Measurements from ENCODE around the gene GFOD2. TPM values are rescaled to one million over a fixed set of nuclear protein-coding genes. Genes with fewer than 3 reads are reported as not detected.

Gene GFOD2
- total and polyA plus RNA-seq, 2 of the 13 experiments (the other 11 are each of a cell fraction or from before 2014, with no cell fraction given): 11.1 to 17.2 TPM

DNA sequence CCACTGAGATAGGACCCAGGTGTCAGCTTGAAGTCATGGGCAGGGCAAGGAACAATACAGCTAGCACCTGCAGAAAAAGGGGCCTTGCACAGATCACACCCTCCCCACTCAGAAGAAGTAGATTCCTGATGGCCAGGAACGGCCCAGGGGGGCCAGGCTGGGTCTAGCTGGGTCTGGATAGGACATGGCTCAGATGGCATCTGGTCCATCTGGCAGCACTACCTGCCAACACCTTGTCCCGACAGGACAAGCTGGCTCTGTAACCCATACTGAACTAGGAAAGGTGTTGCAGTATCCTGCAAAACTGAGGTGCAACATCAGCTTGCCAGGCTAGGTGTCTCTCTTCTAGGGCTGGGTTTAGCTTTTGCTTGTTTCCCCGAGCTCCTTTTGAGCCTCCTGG lies 38.9 kb upstream of the GFOD2 start:
- FAIRE-seq (no peak), ATAC-seq (no peak), DNase-seq (ENCODE audit: low spot score) (no peak)
- H3K9me3 ChIP-seq (ENCODE audit: low read length): no peaks in the 10 kb centered on the region
- no peak overlapping the region for H3K4me3 ChIP-seq (replicated peaks in 1 of 3; ENCODE audit: insufficient read depth in 1 of 3, low read depth in 2 of 3, low read length in 3 of 3)
- ChIA-PET POLR2A (no interaction called here), CTCF (ENCODE audit: low intra/inter-chr PET ratio, low total read pairs) (no interaction called here)
- no peaks in the 10 kb centered on the region for H3K27me3 ChIP-seq (ENCODE audit: control insufficient read depth in 1 of 2, insufficient read depth in 2 of 2, low read length in 2 of 2)
- no peaks in the 10 kb centered on the region for H3K79me2 ChIP-seq (ENCODE audit: insufficient read depth, low read length)
- no peak overlapping the region for H2AFZ ChIP-seq (ENCODE audit: low read length)
- no peak overlapping the region for H3K4me2 ChIP-seq (ENCODE audit: low read depth, low read length)
- TF ChIP-seq AHR (CRISPR knock-in tag; IDR thresholded peaks at IDR 0.05) (no peak), ZNF780A (CRISPR knock-in tag; IDR thresholded peaks at IDR 0.05) (no peak), SPEN (CRISPR knock-in tag; IDR thresholded peaks at IDR 0.05; ENCODE audit: low read depth) (no peak), BRCA1 (CRISPR knock-in tag; IDR thresholded peaks at IDR 0.05) (no peak), ZNF431 (CRISPR knock-in tag; IDR thresholded peaks at IDR 0.05; ENCODE audit: borderline replicate concordance, low read depth) (no peak), ZSCAN29 (CRISPR knock-in tag; conservative IDR thresholded peaks at IDR 0.05) (no peak), FOXA3 (CRISPR knock-in tag; IDR thresholded peaks at IDR 0.05) (no peak), ZNF761 (CRISPR knock-in tag; conservative IDR thresholded peaks at IDR 0.05) (no peak), ZNF788 (CRISPR knock-in tag; IDR thresholded peaks at IDR 0.05; ENCODE audit: borderline replicate concordance) (no peak), DNMT3B (CRISPR knock-in tag; conservative IDR thresholded peaks at IDR 0.05) (no peak), DMAP1 (CRISPR knock-in tag; IDR thresholded peaks at IDR 0.05) (no peak), RFXANK (CRISPR knock-in tag; IDR thresholded peaks at IDR 0.05) (no peak)
- TF ChIP-seq, protein P1, sequence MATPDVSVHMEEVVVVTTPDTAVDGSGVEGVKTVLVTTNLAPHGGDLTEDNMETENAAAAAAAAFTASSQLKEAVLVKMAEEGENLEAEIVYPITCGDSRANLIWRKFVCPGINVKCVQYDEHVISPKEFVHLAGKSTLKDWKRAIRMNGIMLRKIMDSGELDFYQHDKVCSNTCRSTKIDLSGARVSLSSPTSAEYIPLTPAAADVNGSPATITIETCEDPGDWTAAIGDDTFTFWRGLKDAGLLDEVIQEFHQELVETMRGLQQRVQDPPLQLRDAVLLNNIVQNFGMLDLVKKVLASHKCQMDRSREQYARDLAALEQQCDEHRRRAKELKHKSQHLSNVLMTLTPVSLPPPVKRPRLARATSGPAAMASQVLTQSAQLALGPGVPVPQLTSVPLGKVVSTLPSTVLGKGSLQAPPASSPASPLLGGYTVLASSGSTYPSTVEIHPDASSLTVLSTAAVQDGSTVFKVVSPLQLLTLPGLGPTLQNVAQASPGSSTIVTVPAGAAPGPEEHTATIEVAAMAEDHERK (CRISPR knock-in tag; IDR thresholded peaks at IDR 0.05; ENCODE audit: low read depth): no peak
- TF ChIP-seq, protein P2, sequence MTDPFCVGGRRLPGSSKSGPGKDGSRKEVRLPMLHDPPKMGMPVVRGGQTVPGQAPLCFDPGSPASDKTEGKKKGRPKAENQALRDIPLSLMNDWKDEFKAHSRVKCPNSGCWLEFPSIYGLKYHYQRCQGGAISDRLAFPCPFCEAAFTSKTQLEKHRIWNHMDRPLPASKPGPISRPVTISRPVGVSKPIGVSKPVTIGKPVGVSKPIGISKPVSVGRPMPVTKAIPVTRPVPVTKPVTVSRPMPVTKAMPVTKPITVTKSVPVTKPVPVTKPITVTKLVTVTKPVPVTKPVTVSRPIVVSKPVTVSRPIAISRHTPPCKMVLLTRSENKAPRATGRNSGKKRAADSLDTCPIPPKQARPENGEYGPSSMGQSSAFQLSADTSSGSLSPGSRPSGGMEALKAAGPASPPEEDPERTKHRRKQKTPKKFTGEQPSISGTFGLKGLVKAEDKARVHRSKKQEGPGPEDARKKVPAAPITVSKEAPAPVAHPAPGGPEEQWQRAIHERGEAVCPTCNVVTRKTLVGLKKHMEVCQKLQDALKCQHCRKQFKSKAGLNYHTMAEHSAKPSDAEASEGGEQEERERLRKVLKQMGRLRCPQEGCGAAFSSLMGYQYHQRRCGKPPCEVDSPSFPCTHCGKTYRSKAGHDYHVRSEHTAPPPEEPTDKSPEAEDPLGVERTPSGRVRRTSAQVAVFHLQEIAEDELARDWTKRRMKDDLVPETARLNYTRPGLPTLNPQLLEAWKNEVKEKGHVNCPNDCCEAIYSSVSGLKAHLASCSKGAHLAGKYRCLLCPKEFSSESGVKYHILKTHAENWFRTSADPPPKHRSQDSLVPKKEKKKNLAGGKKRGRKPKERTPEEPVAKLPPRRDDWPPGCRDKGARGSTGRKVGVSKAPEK (CRISPR knock-in tag; IDR thresholded peaks at IDR 0.05; ENCODE audit: borderline replicate concordance): no peak
- TF ChIP-seq, protein P3, sequence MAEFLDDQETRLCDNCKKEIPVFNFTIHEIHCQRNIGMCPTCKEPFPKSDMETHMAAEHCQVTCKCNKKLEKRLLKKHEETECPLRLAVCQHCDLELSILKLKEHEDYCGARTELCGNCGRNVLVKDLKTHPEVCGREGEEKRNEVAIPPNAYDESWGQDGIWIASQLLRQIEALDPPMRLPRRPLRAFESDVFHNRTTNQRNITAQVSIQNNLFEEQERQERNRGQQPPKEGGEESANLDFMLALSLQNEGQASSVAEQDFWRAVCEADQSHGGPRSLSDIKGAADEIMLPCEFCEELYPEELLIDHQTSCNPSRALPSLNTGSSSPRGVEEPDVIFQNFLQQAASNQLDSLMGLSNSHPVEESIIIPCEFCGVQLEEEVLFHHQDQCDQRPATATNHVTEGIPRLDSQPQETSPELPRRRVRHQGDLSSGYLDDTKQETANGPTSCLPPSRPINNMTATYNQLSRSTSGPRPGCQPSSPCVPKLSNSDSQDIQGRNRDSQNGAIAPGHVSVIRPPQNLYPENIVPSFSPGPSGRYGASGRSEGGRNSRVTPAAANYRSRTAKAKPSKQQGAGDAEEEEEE (CRISPR knock-in tag; IDR thresholded peaks at IDR 0.05; ENCODE audit: borderline replicate concordance): no peak
- TF ChIP-seq, protein P4, sequence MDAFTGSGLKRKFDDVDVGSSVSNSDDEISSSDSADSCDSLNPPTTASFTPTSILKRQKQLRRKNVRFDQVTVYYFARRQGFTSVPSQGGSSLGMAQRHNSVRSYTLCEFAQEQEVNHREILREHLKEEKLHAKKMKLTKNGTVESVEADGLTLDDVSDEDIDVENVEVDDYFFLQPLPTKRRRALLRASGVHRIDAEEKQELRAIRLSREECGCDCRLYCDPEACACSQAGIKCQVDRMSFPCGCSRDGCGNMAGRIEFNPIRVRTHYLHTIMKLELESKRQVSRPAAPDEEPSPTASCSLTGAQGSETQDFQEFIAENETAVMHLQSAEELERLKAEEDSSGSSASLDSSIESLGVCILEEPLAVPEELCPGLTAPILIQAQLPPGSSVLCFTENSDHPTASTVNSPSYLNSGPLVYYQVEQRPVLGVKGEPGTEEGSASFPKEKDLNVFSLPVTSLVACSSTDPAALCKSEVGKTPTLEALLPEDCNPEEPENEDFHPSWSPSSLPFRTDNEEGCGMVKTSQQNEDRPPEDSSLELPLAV (CRISPR knock-in tag; conservative IDR thresholded peaks at IDR 0.05; ENCODE audit: low read depth): no peak
- TF ChIP-seq, protein P5, sequence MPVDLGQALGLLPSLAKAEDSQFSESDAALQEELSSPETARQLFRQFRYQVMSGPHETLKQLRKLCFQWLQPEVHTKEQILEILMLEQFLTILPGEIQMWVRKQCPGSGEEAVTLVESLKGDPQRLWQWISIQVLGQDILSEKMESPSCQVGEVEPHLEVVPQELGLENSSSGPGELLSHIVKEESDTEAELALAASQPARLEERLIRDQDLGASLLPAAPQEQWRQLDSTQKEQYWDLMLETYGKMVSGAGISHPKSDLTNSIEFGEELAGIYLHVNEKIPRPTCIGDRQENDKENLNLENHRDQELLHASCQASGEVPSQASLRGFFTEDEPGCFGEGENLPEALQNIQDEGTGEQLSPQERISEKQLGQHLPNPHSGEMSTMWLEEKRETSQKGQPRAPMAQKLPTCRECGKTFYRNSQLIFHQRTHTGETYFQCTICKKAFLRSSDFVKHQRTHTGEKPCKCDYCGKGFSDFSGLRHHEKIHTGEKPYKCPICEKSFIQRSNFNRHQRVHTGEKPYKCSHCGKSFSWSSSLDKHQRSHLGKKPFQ (CRISPR knock-in tag; IDR thresholded peaks at IDR 0.05; ENCODE audit: insufficient replicate concordance): no peak
- in situ Hi-C loops (cut with HindIII; ENCODE audit: extremely low pct_ligation_motif_present, low pct_unique_long_range_greater_than_20kb) (no loop called here), intact Hi-C loops (cut with micrococcal nuclease; ENCODE audit: unreplicated experiment) (no loop called here)
- no TSS peak for BruUV-seq (replicated peaks)
- 0 out of 2 replicates have a peak, but pooled peaks cover 5% of the 10 kb centered on the region for H4K20me1 ChIP-seq (ENCODE audit: insufficient read depth, low read length)
- H3K9ac ChIP-seq (ENCODE audit: insufficient read depth, low read depth, low read length): no peak overlapping the region
- H3K27ac ChIP-seq (ENCODE audit: extremely low read length, insufficient read depth, low read length): no peak overlapping the region
- peaks cover 13 to 33% of the 10 kb centered on the region in 2 experiments; a peak in 3 of 5 replicates for H3K36me3 ChIP-seq (replicated peaks in 1 of 2; ENCODE audit: control insufficient read depth in 1 of 2, insufficient read depth in 2 of 2, low read length in 2 of 2)
- 93% methylated on average over 2 of the region's 3 CpGs for WGBS (ENCODE audit: low lambda C conversion rate)
- H3K4me1 ChIP-seq (ENCODE audit: insufficient read depth, low read length): no peaks in the 10 kb centered on the region
